ENCODE measurements around the gene TRPM3.

DNA sequence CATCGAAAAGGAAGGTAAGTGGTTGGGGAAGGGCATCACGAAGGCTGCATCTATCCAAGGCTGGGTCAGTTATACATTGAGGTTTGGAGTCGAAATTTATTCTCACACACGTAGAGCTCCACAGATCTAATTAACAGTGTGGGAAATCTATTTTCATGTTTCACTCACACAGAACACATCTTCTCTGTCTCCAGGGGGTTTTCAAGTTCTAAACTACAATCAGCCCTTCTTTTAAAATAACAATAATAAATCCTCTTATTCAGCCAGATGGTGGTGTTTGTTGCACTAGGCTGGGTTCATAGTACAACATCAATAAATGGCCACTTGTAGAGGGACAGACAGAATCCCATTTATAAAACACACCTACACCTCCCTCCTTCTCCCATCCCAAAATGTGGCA, 532.4 kb downstream of the TRPM3 start:
- TF ChIP-seq, protein P1, sequence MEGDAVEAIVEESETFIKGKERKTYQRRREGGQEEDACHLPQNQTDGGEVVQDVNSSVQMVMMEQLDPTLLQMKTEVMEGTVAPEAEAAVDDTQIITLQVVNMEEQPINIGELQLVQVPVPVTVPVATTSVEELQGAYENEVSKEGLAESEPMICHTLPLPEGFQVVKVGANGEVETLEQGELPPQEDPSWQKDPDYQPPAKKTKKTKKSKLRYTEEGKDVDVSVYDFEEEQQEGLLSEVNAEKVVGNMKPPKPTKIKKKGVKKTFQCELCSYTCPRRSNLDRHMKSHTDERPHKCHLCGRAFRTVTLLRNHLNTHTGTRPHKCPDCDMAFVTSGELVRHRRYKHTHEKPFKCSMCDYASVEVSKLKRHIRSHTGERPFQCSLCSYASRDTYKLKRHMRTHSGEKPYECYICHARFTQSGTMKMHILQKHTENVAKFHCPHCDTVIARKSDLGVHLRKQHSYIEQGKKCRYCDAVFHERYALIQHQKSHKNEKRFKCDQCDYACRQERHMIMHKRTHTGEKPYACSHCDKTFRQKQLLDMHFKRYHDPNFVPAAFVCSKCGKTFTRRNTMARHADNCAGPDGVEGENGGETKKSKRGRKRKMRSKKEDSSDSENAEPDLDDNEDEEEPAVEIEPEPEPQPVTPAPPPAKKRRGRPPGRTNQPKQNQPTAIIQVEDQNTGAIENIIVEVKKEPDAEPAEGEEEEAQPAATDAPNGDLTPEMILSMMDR (IDR thresholded peaks at IDR 0.05), result no peak
- TF ChIP-seq, protein P2, sequence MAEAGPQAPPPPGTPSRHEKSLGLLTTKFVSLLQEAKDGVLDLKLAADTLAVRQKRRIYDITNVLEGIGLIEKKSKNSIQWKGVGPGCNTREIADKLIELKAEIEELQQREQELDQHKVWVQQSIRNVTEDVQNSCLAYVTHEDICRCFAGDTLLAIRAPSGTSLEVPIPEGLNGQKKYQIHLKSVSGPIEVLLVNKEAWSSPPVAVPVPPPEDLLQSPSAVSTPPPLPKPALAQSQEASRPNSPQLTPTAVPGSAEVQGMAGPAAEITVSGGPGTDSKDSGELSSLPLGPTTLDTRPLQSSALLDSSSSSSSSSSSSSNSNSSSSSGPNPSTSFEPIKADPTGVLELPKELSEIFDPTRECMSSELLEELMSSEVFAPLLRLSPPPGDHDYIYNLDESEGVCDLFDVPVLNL (CRISPR knock-in tag; IDR thresholded peaks at IDR 0.05; ENCODE audit: borderline replicate concordance, low read depth), result no peak
- TF ChIP-seq ZNF423 (CRISPR knock-in tag; IDR thresholded peaks at IDR 0.05) (no peak), SP1 (CRISPR knock-in tag; conservative IDR thresholded peaks at IDR 0.05) (no peak)
- TF ChIP-seq, protein P3, sequence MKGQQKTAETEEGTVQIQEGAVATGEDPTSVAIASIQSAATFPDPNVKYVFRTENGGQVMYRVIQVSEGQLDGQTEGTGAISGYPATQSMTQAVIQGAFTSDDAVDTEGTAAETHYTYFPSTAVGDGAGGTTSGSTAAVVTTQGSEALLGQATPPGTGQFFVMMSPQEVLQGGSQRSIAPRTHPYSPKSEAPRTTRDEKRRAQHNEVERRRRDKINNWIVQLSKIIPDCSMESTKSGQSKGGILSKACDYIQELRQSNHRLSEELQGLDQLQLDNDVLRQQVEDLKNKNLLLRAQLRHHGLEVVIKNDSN (CRISPR knock-in tag; IDR thresholded peaks at IDR 0.05), result no peak

Measured in WTC11 (cell line).